ENCODE data around the gene VMP1.

Gene VMP1

DNA sequence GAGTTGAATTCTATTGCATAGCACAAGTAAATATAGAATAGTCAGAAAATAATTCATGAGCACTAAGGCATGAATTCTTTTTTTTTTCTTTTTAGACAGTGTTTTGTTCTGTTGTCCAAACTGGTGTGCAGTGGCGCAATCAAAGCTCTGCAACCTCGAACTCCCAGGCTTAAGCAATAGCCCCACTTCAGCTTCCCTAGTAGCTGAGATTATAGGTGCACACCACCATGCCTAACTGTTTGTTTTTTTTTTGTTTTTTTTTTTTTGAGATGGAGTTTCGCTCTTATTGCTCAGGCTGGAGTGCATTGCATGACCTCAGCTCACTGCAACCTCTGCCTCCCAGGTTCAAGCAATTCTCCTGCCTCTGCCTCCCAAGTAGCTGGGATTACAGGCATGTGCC, 168.7 kb downstream of the VMP1 start:
- no peak for DNase-seq

DNA sequence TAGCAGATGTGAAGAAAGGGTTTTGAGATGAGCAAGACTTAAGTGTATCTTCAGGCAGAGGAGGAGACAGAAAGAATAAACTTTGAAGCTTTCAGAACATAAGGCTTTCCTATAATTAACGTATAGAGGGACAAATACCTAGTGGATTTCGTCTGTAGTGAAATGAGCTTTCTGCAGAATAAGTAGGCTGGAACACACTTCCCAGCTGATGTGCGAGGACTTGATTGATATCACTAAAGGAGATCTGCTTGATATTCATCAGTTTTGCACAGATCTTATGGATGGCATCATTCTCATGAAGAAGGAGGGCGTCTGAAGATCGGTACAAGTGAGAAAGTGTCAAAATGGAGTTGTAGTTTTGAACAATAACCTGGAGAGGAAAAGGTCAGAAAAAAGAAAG, 170.5 kb downstream of the VMP1 start:
- no peak for DNase-seq

GRCh38 chr17:59878624-59879023, 171.2 kb downstream of the VMP1 start:
- DNase-seq, result no peak

DNA sequence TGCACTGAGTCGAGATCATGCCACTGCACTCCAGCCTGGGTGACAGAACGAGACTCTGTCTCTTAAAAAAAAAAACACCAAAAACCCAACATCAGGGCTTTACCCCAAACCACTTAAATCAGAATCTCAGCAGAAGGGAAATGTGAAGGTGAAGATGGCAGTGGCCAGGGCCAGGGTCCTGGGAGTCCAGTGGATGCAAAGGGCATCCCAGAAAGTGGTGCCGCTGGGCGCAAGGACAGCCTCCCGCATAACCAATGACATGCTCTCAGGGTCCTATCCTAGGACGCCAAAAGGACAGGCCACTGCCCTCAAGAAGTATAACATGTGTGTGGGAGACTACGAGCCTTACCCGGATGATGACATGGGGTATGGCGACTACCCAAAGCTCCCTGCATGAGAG, 177.4 kb downstream of the VMP1 start:
- DNase-seq, result no peak

DNA sequence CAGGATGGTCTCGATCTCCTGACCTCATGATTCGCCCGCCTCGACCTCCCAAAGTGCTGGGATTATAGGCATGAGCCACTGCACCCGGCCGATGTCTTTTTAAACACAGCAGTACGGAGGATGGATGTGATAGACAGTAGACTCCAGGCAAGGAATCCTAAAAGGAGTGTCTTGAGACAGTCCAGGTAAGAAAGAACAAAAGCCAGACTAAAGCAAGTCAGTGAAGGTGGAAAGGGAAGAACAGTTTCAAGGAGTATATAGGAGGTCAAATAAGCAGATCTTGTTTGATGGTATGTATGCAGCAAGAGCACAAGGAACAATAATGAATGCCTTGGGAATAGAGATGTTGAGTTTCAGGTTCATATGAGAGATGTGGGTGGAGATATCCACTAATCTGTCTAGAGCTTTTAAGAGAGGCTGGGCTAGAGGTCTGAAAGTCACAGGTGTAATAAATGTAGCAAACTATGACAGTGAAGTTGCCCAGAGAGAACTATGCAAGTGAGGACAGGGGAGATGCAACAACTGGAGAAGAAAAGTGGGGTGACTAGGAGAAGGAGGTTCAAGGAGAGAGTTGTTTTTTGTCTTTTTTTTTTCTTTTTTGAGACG, 180.8 kb downstream of the VMP1 start:
- no peak for DNase-seq

DNA sequence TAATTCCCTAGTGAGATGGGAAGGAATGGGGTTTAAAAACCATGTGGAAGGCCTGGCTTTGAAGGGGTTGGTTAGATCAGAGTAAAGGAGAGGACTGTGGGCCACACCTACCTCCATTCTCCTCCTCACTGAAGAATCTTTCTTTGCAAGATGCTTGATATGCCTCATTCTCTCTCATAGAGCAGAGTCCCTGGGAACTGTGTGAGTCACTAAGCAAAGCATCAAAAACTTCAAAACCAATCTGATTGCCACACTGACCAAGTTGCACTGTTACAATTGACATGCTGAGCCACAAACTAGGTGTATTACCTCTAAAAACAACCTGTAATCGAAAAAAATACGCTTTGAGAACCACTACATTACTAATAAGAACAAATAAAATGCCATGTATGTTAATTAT, 183.3 kb downstream of the VMP1 start:
- no peak for DNase-seq
